ENCODE measurements around the gene CPA5.
A peak's percentile ranks its signal among the peaks of the same experiment; 100 is the strongest.

CPA5 gene

GRCh38 chr7:130350945-130351790 lies 6.6 kb downstream of the CPA5 start:
- no peak overlapping the region for H3K4me3 ChIP-seq (replicated peaks in 1 of 2; ENCODE audit: low read depth in 2 of 2, low read length in 2 of 2)
- no peak for TF ChIP-seq CTCF (IDR thresholded peaks at IDR 0.05; ENCODE audit: low read depth, low read length)
- DNase-seq (ENCODE audit: low read depth in 2 of 2), result no peak

GRCh38 chr7:130351791-130352090 lies 7.1 kb downstream of the CPA5 start:
- DNase-seq (ENCODE audit: low read depth in 2 of 2), result no peak
- no peak for TF ChIP-seq CTCF (IDR thresholded peaks at IDR 0.05; ENCODE audit: low read depth, low read length)
- no peak overlapping the region for H3K4me3 ChIP-seq (replicated peaks in 1 of 2; ENCODE audit: low read depth in 2 of 2, low read length in 2 of 2)

- DNase-seq (ENCODE audit: low read depth in 2 of 2), result peak; percentile 74 to 81
- TF ChIP-seq CTCF (IDR thresholded peaks at IDR 0.05; ENCODE audit: low read depth, low read length), result no peak
- H3K4me3 ChIP-seq (replicated peaks in 1 of 2; ENCODE audit: low read depth in 2 of 2, low read length in 2 of 2), result peak overlapping the region in 1 of 2 donors; percentile 13
These were observed 7.8 kb downstream of the CPA5 start for GRCh38 chr7:130352194-130353074.

- TF ChIP-seq CTCF (IDR thresholded peaks at IDR 0.05; ENCODE audit: low read depth, low read length), result no peak
These were observed 8.6 kb downstream of the CPA5 start for GRCh38 chr7:130353196-130353595.

GRCh38 chr7:130356121-130356875 lies 11.7 kb downstream of the CPA5 start:
- H3K4me3 ChIP-seq (replicated peaks in 1 of 2; ENCODE audit: low read depth in 2 of 2, low read length in 2 of 2), result no peak overlapping the region
- no peak for TF ChIP-seq CTCF (IDR thresholded peaks at IDR 0.05; ENCODE audit: low read depth, low read length)
- peak; percentile 97 to 98 for DNase-seq (ENCODE audit: low read depth in 2 of 2)

More at GRCh38 chr7:130353196-130353595, 8.6 kb downstream of the CPA5 start:
- DNase-seq (ENCODE audit: low read depth in 2 of 2), result no peak
- no peak overlapping the region for H3K4me3 ChIP-seq (replicated peaks in 1 of 2; ENCODE audit: low read depth in 2 of 2, low read length in 2 of 2)

- TF ChIP-seq CTCF (IDR thresholded peaks at IDR 0.05; ENCODE audit: low read depth, low read length), result no peak
- DNase-seq (ENCODE audit: low read depth in 2 of 2), result peak; percentile 90 to 94
- H3K4me3 ChIP-seq (replicated peaks in 1 of 2; ENCODE audit: low read depth in 2 of 2, low read length in 2 of 2), result no peak overlapping the region
These were observed 12.4 kb downstream of the CPA5 start for GRCh38 chr7:130356876-130357611.

Measured in cardiac fibroblast (primary cell).